Small intestine (tissue), 7 donors: Measurements from ENCODE around the gene HSF2BP. TPM values are rescaled to one million over a fixed set of nuclear protein-coding genes. Genes with fewer than 3 reads are reported as not detected.

Experiments
- DNase-seq, 2 donors: peaks; one replicate each; pipeline versions ENCODE4 v3.0.0 to v3.0.0-alpha.2; 2013
- FAIRE-seq: peaks from 2 replicates; lab custom pipeline; 2012; peaks lifted over from hg19 to GRCh38; lab: Jason Lieb, UNC
- H3K27ac ChIP-seq, 3 donors: one replicate each; pipeline ENCODE4 v1.5.1; 2013; ENCODE audit warnings: low read length in 2 of 3, mild to moderate bottlenecking in 2 of 3, control low read depth in 1 of 3, inconsistent platforms in 1 of 3, low read depth in 1 of 3, moderate library complexity in 1 of 3
- H3K27me3 ChIP-seq, 3 donors: one replicate each; pipeline ENCODE4 v1.6.1; 2013; ENCODE audit warnings: low read length in 3 of 3, inconsistent platforms in 1 of 3; ENCODE audit not compliant: control insufficient read depth in 3 of 3, insufficient read depth in 3 of 3
- H3K36me3 ChIP-seq, 3 donors: one replicate each; pipeline ENCODE4 v1.6.1; 2013; ENCODE audit warnings: low read length in 3 of 3, inconsistent platforms in 1 of 3, low read depth in 1 of 3, mild to moderate bottlenecking in 1 of 3, moderate library complexity in 1 of 3; ENCODE audit not compliant: control insufficient read depth in 3 of 3, insufficient read depth in 2 of 3
- H3K4me1 ChIP-seq, 3 donors: one replicate each; pipeline ENCODE4 v1.6.1; 2013; ENCODE audit warnings: low read length in 2 of 3, inconsistent platforms in 1 of 3, low read depth in 1 of 3, mild to moderate bottlenecking in 1 of 3, moderate library complexity in 1 of 3; ENCODE audit not compliant: control insufficient read depth in 3 of 3, insufficient read depth in 2 of 3
- H3K4me3 ChIP-seq, 3 donors: one replicate each; pipeline ENCODE4 v1.5.1; 2013; ENCODE audit warnings: low read length in 3 of 3, control low read depth in 1 of 3, inconsistent platforms in 1 of 3, low read depth in 1 of 3, mild to moderate bottlenecking in 1 of 3, moderate library complexity in 1 of 3
- H3K9me3 ChIP-seq, 2 donors: one replicate each; pipeline ENCODE4 v1.6.1; 2013; ENCODE audit warnings: low read depth in 1 of 2, low read length in 1 of 2; ENCODE audit not compliant: control insufficient read depth in 2 of 2, insufficient read depth in 1 of 2
- WGBS, 3 donors: extraction: QIAGEN DNeasy Blood & Tissue Kit; methylation state at CpG; one replicate each; pipeline ENCODE4 v1.1.7; 2013; 5-methylcytosine and 5-hydroxymethylcytosine counted together
- polyA plus RNA-seq, 4 donors: library from polyadenylated mRNA; stranded (reverse) in 3 of 4; unstranded in 1 of 4; fragments of 200-250 nt in 3 of 4; fragments of 120-200 nt in 1 of 4; gene quantifications; one replicate each; pipeline versions ENCODE4 v1.2.1 to v1.2.3, GENCODE V29; 2013
- donor health status: healthy with polysubstance abuse.
- donor health status: control.
- donor health status: control.
- donor health status: Bipolar disorder and iron deficiency.
- donor health status: healthy.

HSF2BP gene
- polyA plus RNA-seq, 4 donors: 0.22 to 0.78 (median 0.49) TPM; not detected in 1

DNA sequence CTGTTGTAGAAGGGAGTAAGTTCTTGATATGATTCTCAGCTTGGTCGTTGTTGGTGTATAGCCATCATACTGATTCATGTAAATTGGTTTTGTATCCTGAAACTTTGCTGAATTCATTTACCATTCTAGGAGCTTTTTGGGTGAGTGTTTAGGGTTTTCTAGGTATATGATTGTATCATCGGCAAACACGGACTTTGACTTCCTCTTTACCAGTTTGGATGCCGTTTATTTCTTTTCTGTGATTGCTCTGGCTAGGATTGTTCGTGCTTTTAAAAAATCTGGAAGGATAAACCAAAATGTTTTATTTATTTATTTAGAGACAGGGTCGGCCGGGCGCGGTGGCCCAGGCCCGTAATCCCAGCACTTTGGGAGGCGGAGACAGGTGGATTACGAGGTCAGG lies 20.7 kb upstream of the HSF2BP start:
- no peak overlapping the region for H3K4me3 ChIP-seq
- H3K27ac ChIP-seq: no peak overlapping the region
- no peaks in the 10 kb centered on the region for H3K4me1 ChIP-seq
- H3K36me3 ChIP-seq: peaks cover 9 to 58% (median 11%) of the 10 kb centered on the region in 3 donors
- no peak for DNase-seq
- FAIRE-seq: no peak
- H3K27me3 ChIP-seq: no peaks in the 10 kb centered on the region
- H3K9me3 ChIP-seq: no peaks in the 10 kb centered on the region
- 89 to 91% (median 90%) methylated on average over 12 of the region's 12 CpGs for WGBS, 3 donors

DNA sequence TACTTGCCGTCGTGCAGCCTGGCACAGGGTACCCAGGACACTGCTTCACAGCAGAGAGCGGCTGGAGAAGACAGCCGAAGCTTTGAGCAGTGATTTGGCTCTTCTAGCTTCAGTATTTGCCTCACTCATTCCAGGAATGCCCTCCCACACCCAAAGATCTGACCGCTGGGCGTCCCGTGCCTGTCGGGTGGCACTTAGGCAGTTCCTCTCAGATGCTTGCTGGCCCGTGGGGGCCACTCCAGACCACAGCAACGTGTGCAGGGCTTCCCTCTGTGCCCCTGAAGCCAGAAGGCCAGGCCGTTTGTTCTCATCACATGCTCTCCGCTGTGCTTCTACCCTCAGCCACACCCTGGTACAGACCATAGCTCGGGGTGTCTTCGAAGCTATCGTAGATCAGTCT lies 17.1 kb upstream of the HSF2BP start:
- WGBS, 3 donors: 91 to 95% (median 94%) methylated on average over 15 of the region's 15 CpGs
- FAIRE-seq (no peak), DNase-seq (no peak)
- Histone ChIP-seq H3K27me3 (no peaks in the 10 kb centered on the region), H3K9me3 (no peaks in the 10 kb centered on the region), H3K4me3 (no peak overlapping the region), H3K36me3 (peaks cover 6 to 52% (median 10%) of the 10 kb centered on the region in 3 donors), H3K4me1 (no peaks in the 10 kb centered on the region), H3K27ac (no peak overlapping the region)

DNA sequence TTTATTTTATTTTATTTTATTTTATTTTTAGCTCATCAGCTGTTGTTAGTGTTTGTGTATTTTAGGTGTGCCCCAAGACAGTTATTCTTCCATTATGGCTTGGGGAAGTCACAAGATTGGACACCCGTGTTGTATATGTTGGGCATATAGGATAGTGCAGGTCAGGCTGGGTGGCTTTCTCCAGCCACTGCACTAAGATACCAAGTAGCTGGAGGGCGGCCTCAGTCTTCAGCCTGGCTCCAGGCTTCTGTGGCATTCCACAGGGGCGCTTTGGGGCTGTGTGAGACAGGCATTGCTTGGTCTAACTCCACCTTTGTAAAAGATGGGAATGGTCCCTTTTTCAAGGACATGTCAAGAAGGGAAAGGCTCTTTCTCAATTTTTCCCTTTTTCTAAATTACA lies 16.6 kb upstream of the HSF2BP start:
- no peak for DNase-seq
- Histone ChIP-seq H3K4me1 (no peaks in the 10 kb centered on the region), H3K27ac (no peak overlapping the region), H3K9me3 (no peaks in the 10 kb centered on the region), H3K36me3 (peaks cover 6 to 52% (median 10%) of the 10 kb centered on the region in 3 donors), H3K4me3 (no peak overlapping the region), H3K27me3 (no peaks in the 10 kb centered on the region)
- 92 to 97% (median 96%) methylated on average over 3 of the region's 3 CpGs for WGBS, 3 donors
- no peak for FAIRE-seq

DNA sequence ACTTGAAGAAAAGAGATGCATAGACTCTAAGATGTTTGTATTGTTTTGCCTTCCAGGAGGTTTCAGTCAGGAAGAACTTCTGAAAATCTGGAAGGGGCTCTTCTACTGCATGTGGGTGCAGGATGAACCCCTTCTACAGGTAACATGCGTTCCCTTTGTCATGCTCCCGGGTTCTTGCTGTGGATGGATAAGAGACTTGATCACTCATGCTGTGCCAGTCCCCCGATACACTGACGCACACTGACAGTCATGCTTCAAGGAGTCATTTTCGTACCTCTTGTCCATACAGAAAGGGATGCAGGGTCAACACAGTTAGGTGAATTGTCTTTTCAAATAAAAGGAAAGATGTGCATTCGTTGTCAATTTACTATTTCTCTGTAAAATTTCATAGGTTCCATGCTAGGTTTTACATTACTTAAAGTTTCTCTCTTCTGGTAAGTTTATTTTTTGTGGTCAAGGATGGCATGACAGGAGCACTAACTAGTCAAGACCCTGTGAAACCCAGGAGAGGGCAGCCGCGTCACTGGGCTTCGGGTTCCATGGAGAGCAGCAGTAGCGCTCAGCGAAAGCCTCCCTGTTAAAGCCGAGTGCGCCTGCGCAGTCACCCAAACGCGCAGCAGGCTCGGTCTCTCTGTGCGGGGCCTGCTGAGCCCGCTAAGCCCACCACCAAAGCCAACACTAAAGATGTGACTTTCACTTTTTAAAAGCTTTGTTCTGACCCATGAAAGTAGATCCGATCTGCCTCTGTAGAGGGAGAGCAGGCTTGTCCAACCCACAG lies 10.7 kb upstream of the HSF2BP start:
- Histone ChIP-seq H3K27ac (no peak overlapping the region), H3K4me1 (peaks cover 0 to 2% (median 0%) of the 10 kb centered on the region in 3 donors), H3K4me3 (no peak overlapping the region), H3K36me3 (peaks cover 0 to 47% (median 3%) of the 10 kb centered on the region in 3 donors), H3K9me3 (peaks cover 0 to 8% of the 10 kb centered on the region in 2 donors), H3K27me3 (no peaks in the 10 kb centered on the region)
- WGBS, 3 donors: 91 to 92% (median 91%) methylated on average over 20 of the region's 20 CpGs
- FAIRE-seq: no peak
- DNase-seq: no peak

DNA sequence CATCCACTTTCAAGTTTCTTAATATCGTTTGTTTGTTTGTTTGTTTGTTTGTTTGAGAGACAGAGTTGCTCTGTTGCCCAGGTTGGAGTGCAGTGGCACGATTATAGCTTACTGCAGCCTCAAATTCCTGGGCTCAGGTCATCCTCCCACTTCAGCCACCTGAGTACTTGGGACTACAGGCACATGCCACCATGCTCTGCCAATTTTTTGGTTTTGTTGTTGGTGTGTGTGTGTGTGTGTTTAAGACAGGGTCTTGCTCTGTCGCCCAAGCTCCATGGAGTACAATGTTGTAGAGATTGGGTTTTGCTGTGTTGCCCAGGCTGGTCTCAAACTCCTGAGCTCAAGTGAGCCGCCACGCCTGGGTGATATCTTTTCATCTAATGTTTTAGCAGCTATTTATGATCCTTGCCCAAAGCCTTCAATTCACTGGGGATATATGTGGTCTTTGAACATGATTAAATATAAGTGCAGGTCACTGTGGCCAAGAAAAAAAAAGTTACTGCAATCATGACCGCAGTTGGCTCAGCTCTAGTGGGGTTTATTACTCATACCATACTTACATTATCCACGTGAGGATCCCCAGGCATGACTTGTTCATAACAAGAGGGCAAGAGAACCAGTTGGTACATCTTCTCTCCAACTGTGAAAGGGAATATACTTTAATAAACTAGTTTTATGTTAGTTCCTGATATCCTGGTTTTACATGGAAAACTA lies 8.1 kb upstream of the HSF2BP start:
- DNase-seq (no peak), FAIRE-seq (no peak)
- WGBS, 3 donors: 71 to 82% (median 73%) methylated on average over 7 of the region's 7 CpGs
- peaks cover 0 to 8% of the 10 kb centered on the region in 2 donors for H3K9me3 ChIP-seq
- no peak overlapping the region for H3K27ac ChIP-seq
- no peak overlapping the region for H3K4me3 ChIP-seq
- H3K27me3 ChIP-seq: no peaks in the 10 kb centered on the region
- H3K36me3 ChIP-seq: peaks cover 0 to 56% (median 0%) of the 10 kb centered on the region in 3 donors
- H3K4me1 ChIP-seq: peaks cover 0 to 2% (median 0%) of the 10 kb centered on the region in 3 donors

DNA sequence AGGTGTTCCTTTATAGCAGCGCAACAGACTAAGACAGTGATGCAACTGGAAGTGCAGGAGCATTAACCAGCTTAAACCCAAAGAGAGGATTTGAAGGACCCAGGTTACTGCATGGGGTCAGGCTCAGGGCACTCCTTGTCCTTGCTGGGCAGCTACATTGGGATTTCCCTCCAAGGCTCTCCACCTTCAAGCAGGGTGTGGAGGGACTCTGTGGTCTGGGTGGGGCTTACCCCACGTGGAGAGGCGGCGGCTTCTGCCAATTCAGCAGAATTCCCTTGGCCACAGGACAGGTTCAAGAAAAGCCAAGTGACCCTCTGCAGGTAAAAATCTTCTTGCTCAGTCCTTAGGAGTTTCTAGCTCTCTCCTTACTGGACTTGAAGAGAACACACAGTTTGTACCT lies 6.6 kb upstream of the HSF2BP start:
- no peak for FAIRE-seq
- WGBS, 3 donors: 79 to 100% (median 89%) methylated on average over 4 of the region's 4 CpGs
- Histone ChIP-seq H3K4me1 (peaks cover 0 to 2% (median 0%) of the 10 kb centered on the region in 3 donors), H3K36me3 (peaks cover 0 to 52% (median 0%) of the 10 kb centered on the region in 3 donors), H3K4me3 (no peak overlapping the region), H3K27ac (no peak overlapping the region), H3K9me3 (peaks cover 0 to 8% of the 10 kb centered on the region in 2 donors), H3K27me3 (no peaks in the 10 kb centered on the region)
- no peak for DNase-seq

DNA sequence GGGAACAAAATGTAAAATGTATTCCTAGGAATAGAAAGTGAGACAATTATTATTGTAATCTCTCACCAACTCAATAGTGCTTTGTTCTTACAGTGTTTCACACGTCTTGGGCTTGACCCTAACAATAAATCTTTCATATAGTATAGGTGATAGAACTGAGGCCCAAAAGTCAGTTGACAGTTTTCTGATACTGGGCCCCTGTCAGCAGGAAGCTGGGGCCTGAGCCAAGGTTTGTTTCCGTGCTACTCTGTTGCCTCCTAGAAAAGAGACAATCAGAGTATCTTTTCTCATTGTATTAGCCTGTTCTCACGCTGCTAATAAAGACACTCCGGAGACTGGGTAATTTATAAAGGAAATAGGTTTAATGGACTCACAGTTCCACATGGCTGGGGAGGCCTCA lies 5.1 kb upstream of the HSF2BP start:
- Histone ChIP-seq H3K9me3 (peaks cover 0 to 8% of the 10 kb centered on the region in 2 donors), H3K36me3 (peaks cover 0 to 42% (median 0%) of the 10 kb centered on the region in 3 donors), H3K4me1 (peaks cover 0 to 3% (median 2%) of the 10 kb centered on the region in 3 donors), H3K27ac (no peak overlapping the region), H3K27me3 (no peaks in the 10 kb centered on the region), H3K4me3 (no peak overlapping the region)
- WGBS, 3 donors: 49 to 52% (median 52%) methylated on average over 4 of the region's 4 CpGs
- DNase-seq (no peak), FAIRE-seq (no peak)

DNA sequence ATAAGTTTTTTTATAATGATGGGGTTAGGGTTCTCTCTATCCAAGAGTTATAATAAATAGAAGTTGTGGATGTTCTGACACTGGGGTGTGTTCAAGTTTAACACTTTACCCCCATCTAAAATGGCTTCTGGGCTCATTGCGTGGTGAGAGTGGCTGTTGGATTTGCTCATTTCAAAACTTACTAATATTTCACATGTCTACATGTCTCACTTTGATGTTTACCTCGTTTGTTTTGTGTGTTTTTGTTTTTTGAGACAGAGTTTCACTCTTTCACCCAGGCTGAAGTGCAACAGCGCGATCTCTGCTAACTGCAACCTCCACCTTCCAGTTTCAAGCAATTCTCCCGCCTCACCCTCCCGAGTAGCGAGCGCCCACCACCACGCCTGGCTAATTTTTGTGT lies 3.7 kb upstream of the HSF2BP start:
- peaks cover 0 to 9% (median 2%) of the 10 kb centered on the region in 3 donors for H3K4me1 ChIP-seq
- H3K36me3 ChIP-seq: peaks cover 0 to 38% (median 0%) of the 10 kb centered on the region in 3 donors
- DNase-seq (no peak), FAIRE-seq (no peak)
- no peak overlapping the region for H3K27ac ChIP-seq
- H3K9me3 ChIP-seq: peaks cover 0 to 11% of the 10 kb centered on the region in 2 donors
- no peak overlapping the region for H3K4me3 ChIP-seq
- H3K27me3 ChIP-seq: no peaks in the 10 kb centered on the region
- 82 to 89% (median 82%) methylated on average over 9 of the region's 9 CpGs for WGBS, 3 donors
